Activated CD8-positive, alpha-beta T cell treated with anti-CD3 and anti-CD28 coated beads for 36 hours (primary cell): Measurements from ENCODE around the gene TFDP1. TPM values are rescaled to one million over a fixed set of nuclear protein-coding genes. Genes with fewer than 3 reads are reported as not detected.

ENCODE experiments used
- ATAC-seq: fragments of 200-7000 bp; cut with Tn5 transposase; one replicate; pipeline ENCODE4 v1.10.0; 2021; ENCODE audit warnings: mild to moderate bottlenecking, moderate library complexity
- CTCF ChIA-PET: fragments of 350-600 bp; sonication (Branson Sonifier 250); formaldehyde crosslinking; loops from one replicate; lab custom pipeline; 2021; ENCODE audit warnings: antibody characterized with exemption; lab: Charles Lee
- POLR2A ChIA-PET: fragments of 350-600 bp; sonication (Branson Sonifier 250); formaldehyde crosslinking; loops from one replicate; lab custom pipeline; 2021; ENCODE audit warnings: antibody characterized with exemption; lab: Charles Lee
- DNase-seq: peaks from one replicate; pipeline ENCODE4 v3.0.0-alpha.2; 2020
- H3K27ac Mint-ChIP-seq: one replicate; pipeline ENCODE4 v1.8.0; 2021; ENCODE audit warnings: mild to moderate bottlenecking, mixed read lengths
- H3K27me3 Mint-ChIP-seq: one replicate; pipeline ENCODE4 v1.8.0; 2021; ENCODE audit warnings: mixed read lengths
- H3K36me3 Mint-ChIP-seq: one replicate; pipeline ENCODE4 v1.8.0; 2021; ENCODE audit warnings: low read depth, mixed read lengths
- H3K4me1 Mint-ChIP-seq: one replicate; pipeline ENCODE4 v1.8.0; 2021; ENCODE audit warnings: low read depth, mixed read lengths
- H3K4me3 Mint-ChIP-seq: one replicate; pipeline ENCODE4 v1.8.0; 2021; ENCODE audit warnings: mild to moderate bottlenecking, moderate library complexity, mixed read lengths
- H3K9me3 Mint-ChIP-seq: one replicate; pipeline ENCODE4 v1.8.0; 2021; ENCODE audit warnings: mixed read lengths
- intact Hi-C: fragments of 100-400 bp; cut with micrococcal nuclease; formaldehyde crosslinking; loops from one replicate; pipeline ENCODE4 v1.10.0; 2022
- total RNA-seq, 2 experiments: library from RNA; stranded (reverse); gene quantifications; one replicate each; pipeline ENCODE4 v1.2.3, GENCODE V29; 2021
- TF ChIP-seq, protein P1 (sequence below): fragments of 200-600 bp; IDR thresholded peaks from one replicate; pipeline ENCODE4 v1.8.0; 2022; ENCODE audit warnings: antibody characterized with exemption, mild to moderate bottlenecking

TFDP1 gene
- total RNA-seq, 2 experiments from 2014 or later, result 174 to 184 TPM

DNA sequence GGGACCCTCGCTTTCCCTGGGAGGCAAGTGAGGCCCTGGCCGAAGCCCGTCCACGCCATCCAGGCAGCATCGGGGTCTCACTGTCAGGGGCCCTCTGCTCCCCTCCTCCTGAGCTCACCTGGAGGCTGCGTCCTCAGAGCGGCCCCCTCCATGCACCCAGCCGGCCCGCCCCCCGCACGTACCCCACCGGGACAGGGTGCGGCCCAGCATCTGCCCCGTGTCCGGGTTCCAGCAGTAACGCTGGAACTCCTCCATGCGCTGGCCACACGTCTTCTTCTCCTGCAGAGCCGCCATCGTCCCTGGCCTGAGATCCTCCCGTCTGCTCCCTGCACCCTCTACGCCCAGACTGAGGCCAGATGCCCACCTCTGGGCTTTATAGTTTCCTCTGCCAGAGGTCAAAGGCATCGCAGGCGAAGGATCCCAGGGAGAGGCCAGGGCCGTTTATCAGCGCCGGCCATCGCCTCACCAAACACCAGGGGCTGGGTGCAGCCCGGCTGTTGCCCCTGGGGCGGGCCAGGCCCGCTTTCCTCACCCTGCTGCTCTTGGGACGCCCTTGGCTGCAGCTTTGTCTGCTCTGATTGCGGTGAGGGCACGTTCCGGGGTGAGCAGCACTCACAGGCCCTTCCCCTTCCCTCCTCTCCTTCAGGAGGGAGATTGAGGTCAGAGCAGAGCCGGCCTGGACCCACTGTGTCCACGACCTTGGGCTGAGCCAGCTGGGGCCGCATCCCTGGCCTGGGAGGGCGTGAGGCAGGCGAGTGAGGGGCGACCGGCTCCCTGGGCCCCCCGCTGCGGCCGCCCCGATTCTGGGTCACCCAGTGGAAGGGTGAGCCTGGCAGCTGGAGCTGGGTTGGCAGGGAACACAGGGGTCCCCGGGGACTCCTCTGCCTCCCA is 73.5 kb downstream of the TFDP1 start, which contains the start of gene ATP4B:
ATP4B (minus strand) TSS at position 348 of the 891 bp plus-strand sequence; CDS start at position 294, 54 bp downstream.
- no peak within 1 kb of the TSS for H3K27ac Mint-ChIP-seq

DNA sequence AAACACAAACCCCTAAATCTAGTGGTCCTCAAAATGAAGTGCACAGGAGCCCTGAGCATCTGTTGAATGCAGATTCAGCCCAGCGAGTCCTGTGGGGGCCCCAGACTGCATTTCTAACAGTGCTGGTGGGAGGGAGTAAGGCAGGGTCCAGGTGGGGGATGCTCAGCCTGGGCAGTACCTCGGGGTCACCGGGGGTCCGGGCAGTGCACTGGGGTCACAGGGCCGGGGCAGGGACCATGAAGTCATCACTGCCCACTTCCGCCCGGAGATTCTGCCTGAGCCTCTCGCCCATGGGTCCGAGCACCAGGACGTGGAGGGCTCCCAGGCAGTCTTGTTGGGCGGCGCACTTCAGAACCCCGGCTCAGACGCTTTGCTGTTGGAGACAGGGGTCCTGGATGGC is 74.3 kb downstream of the TFDP1 start:
- Mint-ChIP-seq H3K36me3 (no peaks in the 10 kb centered on the region), H3K4me3 (no peak overlapping the region)
- no peak for DNase-seq

More for the DNA sequence above, 73.5 kb downstream of the TFDP1 start, which contains the start of gene ATP4B:
- Mint-ChIP-seq H3K36me3 (no peaks in the 10 kb centered on the region), H3K4me3 (no peak within 1 kb of the TSS), H3K27me3 (no peaks in the 10 kb centered on the region), H3K9me3 (peaks cover 13% of the 10 kb centered on the region), H3K4me1 (peaks cover 12% of the 10 kb centered on the region)
- POLR2A ChIA-PET, result interaction anchor here (0.6 kb wide), 1 partner anchor 11 kb away, joined by 3 read pairs; no protein-coding TSS in a partner anchor
- TF ChIP-seq, protein P1, sequence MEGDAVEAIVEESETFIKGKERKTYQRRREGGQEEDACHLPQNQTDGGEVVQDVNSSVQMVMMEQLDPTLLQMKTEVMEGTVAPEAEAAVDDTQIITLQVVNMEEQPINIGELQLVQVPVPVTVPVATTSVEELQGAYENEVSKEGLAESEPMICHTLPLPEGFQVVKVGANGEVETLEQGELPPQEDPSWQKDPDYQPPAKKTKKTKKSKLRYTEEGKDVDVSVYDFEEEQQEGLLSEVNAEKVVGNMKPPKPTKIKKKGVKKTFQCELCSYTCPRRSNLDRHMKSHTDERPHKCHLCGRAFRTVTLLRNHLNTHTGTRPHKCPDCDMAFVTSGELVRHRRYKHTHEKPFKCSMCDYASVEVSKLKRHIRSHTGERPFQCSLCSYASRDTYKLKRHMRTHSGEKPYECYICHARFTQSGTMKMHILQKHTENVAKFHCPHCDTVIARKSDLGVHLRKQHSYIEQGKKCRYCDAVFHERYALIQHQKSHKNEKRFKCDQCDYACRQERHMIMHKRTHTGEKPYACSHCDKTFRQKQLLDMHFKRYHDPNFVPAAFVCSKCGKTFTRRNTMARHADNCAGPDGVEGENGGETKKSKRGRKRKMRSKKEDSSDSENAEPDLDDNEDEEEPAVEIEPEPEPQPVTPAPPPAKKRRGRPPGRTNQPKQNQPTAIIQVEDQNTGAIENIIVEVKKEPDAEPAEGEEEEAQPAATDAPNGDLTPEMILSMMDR, result no peak
- intact Hi-C loops, result no loop called here
- CTCF ChIA-PET, result no interaction called here
- DNase-seq (no peak), ATAC-seq (no peak)

DNA sequence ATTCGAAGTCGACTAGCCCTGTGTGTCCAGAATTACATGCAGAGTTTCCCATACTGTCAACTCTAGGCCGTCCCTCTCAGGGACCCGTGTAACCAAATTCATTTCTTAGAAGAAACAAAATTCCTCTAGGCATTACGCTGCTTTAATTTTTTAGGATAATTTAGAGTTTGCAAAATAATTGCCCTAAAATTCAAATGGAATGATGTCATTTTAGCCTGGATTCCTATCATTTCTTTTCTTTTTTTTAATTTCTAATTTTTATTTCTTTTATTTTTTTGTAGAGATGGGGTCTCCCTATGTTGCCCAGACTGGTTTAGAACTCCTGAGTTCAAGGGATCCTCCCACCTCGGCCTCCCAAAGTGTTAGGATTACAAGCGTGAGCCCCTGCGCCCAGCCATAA is 74.8 kb downstream of the TFDP1 start:
- H3K4me3 Mint-ChIP-seq, result no peak overlapping the region
- DNase-seq (no peak), ATAC-seq (no peak)
- intact Hi-C loops, result no loop called here
- CTCF ChIA-PET, result no interaction called here
- no peaks in the 10 kb centered on the region for H3K4me1 Mint-ChIP-seq
- no peaks in the 10 kb centered on the region for H3K36me3 Mint-ChIP-seq
- no peak overlapping the region for H3K27ac Mint-ChIP-seq
- H3K9me3 Mint-ChIP-seq, result peaks cover 13% of the 10 kb centered on the region
- no peaks in the 10 kb centered on the region for H3K27me3 Mint-ChIP-seq
- POLR2A ChIA-PET, result no interaction called here
- TF ChIP-seq, protein P1, result no peak

More for the DNA sequence above, 74.3 kb downstream of the TFDP1 start:
- TF ChIP-seq, protein P1, result no peak
- no peak for ATAC-seq
- ChIA-PET POLR2A (no interaction called here), CTCF (no interaction called here)
- no peak overlapping the region for H3K27ac Mint-ChIP-seq
- peaks cover 5% of the 10 kb centered on the region for H3K4me1 Mint-ChIP-seq
- intact Hi-C loops, result no loop called here
- peaks cover 13% of the 10 kb centered on the region for H3K9me3 Mint-ChIP-seq
- no peaks in the 10 kb centered on the region for H3K27me3 Mint-ChIP-seq

DNA sequence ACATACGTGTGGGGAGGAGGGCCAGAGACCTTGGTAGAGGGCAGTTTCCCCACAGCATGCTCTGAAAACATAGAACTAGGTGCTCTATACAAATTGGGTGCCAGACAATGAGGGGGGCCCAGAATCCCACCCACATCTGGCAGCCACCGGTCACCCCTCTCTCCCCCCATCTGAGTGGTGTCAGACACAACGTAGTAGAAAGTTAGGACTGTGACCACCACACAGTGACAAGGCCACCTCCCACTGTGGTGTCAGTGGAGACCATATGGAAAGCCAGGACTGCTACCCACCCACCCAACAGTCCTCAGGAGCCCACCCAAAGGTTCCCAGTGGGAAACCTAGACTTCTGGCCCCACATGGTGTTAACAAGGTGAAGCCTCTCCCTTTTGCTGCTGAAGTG is 75.5 kb downstream of the TFDP1 start:
- Mint-ChIP-seq H3K4me3 (no peak overlapping the region), H3K36me3 (no peaks in the 10 kb centered on the region), H3K4me1 (no peaks in the 10 kb centered on the region), H3K9me3 (peaks cover 13% of the 10 kb centered on the region), H3K27me3 (no peaks in the 10 kb centered on the region), H3K27ac (no peak overlapping the region)
- no peak for ATAC-seq
- TF ChIP-seq, protein P1, result no peak
- CTCF ChIA-PET, result interaction anchor here (2.1 kb wide), 1 partner anchor 64 kb away, joined by 8 read pairs; no protein-coding TSS in a partner anchor
- intact Hi-C loops, result no loop called here
- no peak for DNase-seq
- POLR2A ChIA-PET, result no interaction called here

DNA sequence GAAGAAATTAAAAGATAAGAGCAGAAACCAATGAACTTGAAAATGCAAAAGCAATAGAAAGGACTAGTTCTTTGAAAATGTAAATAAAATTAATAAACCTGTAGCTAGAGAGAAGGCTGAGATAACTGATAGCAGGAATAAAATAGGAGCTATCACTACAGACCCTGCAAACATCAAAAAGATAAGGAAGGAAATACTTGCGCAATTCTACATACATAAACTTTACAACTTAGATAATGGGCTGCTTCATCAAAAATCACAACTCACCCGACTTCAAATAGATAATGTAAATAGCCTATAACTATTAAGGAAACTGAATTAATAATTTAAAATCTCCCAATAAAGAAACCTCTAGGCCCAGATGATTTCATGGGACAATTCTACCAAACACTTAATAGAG is 77.0 kb downstream of the TFDP1 start:
- no peaks in the 10 kb centered on the region for H3K27me3 Mint-ChIP-seq
- H3K36me3 Mint-ChIP-seq, result no peaks in the 10 kb centered on the region
- ChIA-PET POLR2A (no interaction called here), CTCF (interaction anchor here (2.1 kb wide), 1 partner anchor 63 kb away, joined by 8 read pairs; no protein-coding TSS in a partner anchor)
- no peaks in the 10 kb centered on the region for H3K4me1 Mint-ChIP-seq
- no peak for DNase-seq
- no peak overlapping the region for H3K27ac Mint-ChIP-seq
- H3K9me3 Mint-ChIP-seq, result peaks cover 13% of the 10 kb centered on the region
- no peak for ATAC-seq
- H3K4me3 Mint-ChIP-seq, result no peak overlapping the region
- intact Hi-C loops, result no loop called here
- TF ChIP-seq, protein P1, result no peak
